PC-9 (cell line): ENCODE measurements around the gene KCTD21. TPM values are rescaled to one million over a fixed set of nuclear protein-coding genes. Genes with fewer than 3 reads are reported as not detected.
"Not testable (repeated sequence)": the region's sequence is repeated elsewhere in the genome, so short reads cannot be mapped to it uniquely, and the experiment has no call there.

Experiments
- BruUV-seq: library from RNA; stranded (reverse); fragments of 400-500 nt; replicated peaks from 2 replicates; lab custom pipeline; 2021; lab: Mats Ljungman, UMichigan
- CTCF ChIA-PET: fragments of 300-600 bp; sonication (Branson Sonifier 250); formaldehyde crosslinking; loops from one replicate; lab custom pipeline; 2022; ENCODE audit warnings: antibody characterized with exemption; lab: Charles Lee
- POLR2A ChIA-PET: fragments of 300-600 bp; sonication (Branson Sonifier 250); formaldehyde crosslinking; loops from one replicate; lab custom pipeline; 2022; ENCODE audit warnings: antibody characterized with exemption; ENCODE audit not compliant: unreplicated experiment; lab: Charles Lee
- DNase-seq, 2 experiments: peaks; one replicate each; pipeline versions ENCODE4 v3.0.0 to v3.0.0-alpha.2; 2015 to 2022; ENCODE audit warnings: mixed read lengths in 1 of 2
- H2AFZ ChIP-seq: fragments of 200-600 bp; sonication (generic); 2 replicates; pipeline ENCODE4 v1.8.1; 2017; ENCODE audit warnings: antibody characterized with exemption
- H3F3A ChIP-seq: fragments of 200-600 bp; sonication (generic); 2 replicates; pipeline ENCODE4 v1.8.1; 2017; ENCODE audit warnings: antibody characterized with exemption, mild to moderate bottlenecking, low read depth; ENCODE audit not compliant: insufficient read depth
- H3K27ac ChIP-seq: fragments of 200-600 bp; sonication (generic); 2 replicates; pipeline ENCODE4 v1.6.1; 2016; ENCODE audit warnings: mixed run types
- H3K27me3 ChIP-seq: fragments of 200-600 bp; sonication (generic); 2 replicates; pipeline ENCODE4 v1.6.1; 2016; ENCODE audit warnings: low read depth, mixed run types; ENCODE audit not compliant: insufficient read depth
- H3K36me3 ChIP-seq: fragments of 200-600 bp; sonication (generic); 2 replicates; pipeline ENCODE4 v1.6.1; 2016; ENCODE audit warnings: low read depth, mixed run types
- H3K4me1 ChIP-seq: fragments of 200-600 bp; sonication (generic); replicated peaks from 2 replicates; pipeline ENCODE4 v1.6.1; 2016; ENCODE audit warnings: mixed run types; ENCODE audit not compliant: insufficient read depth
- H3K4me2 ChIP-seq: fragments of 200-600 bp; sonication (generic); 2 replicates; pipeline ENCODE4 v1.6.1; 2017; ENCODE audit warnings: mixed run types
- H3K4me3 ChIP-seq: fragments of 200-600 bp; sonication (generic); 2 replicates; pipeline ENCODE4 v1.6.1; 2016; ENCODE audit warnings: mixed run types
- H3K79me2 ChIP-seq: fragments of 200-600 bp; sonication (generic); 2 replicates; pipeline ENCODE4 v1.6.1; 2017; ENCODE audit warnings: low read depth, mixed run types
- H3K9me2 ChIP-seq: fragments of 200-600 bp; sonication (generic); 2 replicates; pipeline ENCODE4 v1.8.1; 2017; ENCODE audit warnings: mild to moderate bottlenecking; ENCODE audit not compliant: insufficient read depth
- H3K9me3 ChIP-seq: fragments of 200-600 bp; sonication (generic); 2 replicates; pipeline ENCODE4 v1.8.1; 2016; ENCODE audit warnings: low read depth; ENCODE audit not compliant: insufficient read depth
- H4K20me1 ChIP-seq: fragments of 200-600 bp; sonication (generic); 2 replicates; pipeline ENCODE4 v1.8.1; 2017; ENCODE audit not compliant: insufficient read depth
- CTCF ChIP-seq: fragments of 200-600 bp; sonication (generic); conservative IDR thresholded peaks from 2 replicates; pipeline ENCODE4 v1.6.1; 2017; ENCODE audit warnings: mixed run types, antibody characterized with exemption, mild to moderate bottlenecking, moderate library complexity
- EZH2 ChIP-seq: fragments of 200-600 bp; sonication (generic); IDR thresholded peaks from 2 replicates; pipeline ENCODE4 v1.8.0; 2017; ENCODE audit warnings: antibody characterized with exemption, low read depth
- intact Hi-C: fragments of 100-400 bp; cut with micrococcal nuclease; formaldehyde crosslinking; loops from one replicate; pipeline ENCODE4 v1.10.0; 2022; ENCODE audit not compliant: unreplicated experiment
- total RNA-seq: library from RNA; stranded (reverse); gene quantifications from 2 replicates; pipeline ENCODE4 v1.2.3, GENCODE V29; 2021

Gene KCTD21
- total RNA-seq, 1 experiment from 2014 or later, result 16.5 TPM

DNA sequence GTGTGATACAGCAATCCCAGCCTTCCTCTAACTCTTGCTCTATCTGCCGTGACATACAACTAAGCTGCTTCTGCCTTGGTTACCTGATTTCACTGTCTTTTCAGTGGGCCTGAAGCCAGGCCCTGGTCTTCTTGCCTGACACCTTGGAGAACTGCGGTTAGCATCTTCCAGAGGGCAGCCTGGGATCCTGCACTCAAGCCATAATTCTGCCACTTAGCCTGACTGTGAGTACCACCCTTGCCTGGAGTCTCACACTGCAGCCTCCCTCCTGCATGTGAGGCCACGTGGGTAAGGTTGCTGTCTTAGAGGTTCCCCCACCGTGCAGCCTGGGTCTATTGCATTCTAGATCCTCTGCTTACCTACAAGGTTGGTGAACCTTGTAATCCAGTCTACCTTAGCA, 36.1 kb upstream of the KCTD21 start:
- H4K20me1 ChIP-seq, result no peaks in the 10 kb centered on the region
- no peaks in the 10 kb centered on the region for H3K9me3 ChIP-seq
- intact Hi-C loops, result no loop called here
- H3K9me2 ChIP-seq, result no peaks in the 10 kb centered on the region
- no peak overlapping the region for H3K4me3 ChIP-seq
- no peaks in the 10 kb centered on the region for H3K27me3 ChIP-seq
- no peak overlapping the region for H2AFZ ChIP-seq
- no peaks in the 10 kb centered on the region for H3K4me1 ChIP-seq
- no peak overlapping the region for H3K27ac ChIP-seq
- ChIA-PET POLR2A (no interaction called here), CTCF (no interaction called here)
- TF ChIP-seq EZH2, result no peak
- no peak for TF ChIP-seq CTCF
- H3K36me3 ChIP-seq, result 0 out of 2 replicates have a peak, but pooled peaks cover 4% of the 10 kb centered on the region
- H3K79me2 ChIP-seq, result no peaks in the 10 kb centered on the region
- DNase-seq, result no peak
- BruUV-seq, result no TSS peak
- no peak overlapping the region for H3K4me2 ChIP-seq
- no peaks in the 10 kb centered on the region for H3F3A ChIP-seq

GRCh38 chr11:78223320-78223954, 35.0 kb upstream of the KCTD21 start:
- Histone ChIP-seq H2AFZ (no peak overlapping the region), H3K9me3 (no peaks in the 10 kb centered on the region), H3K4me3 (no peak overlapping the region), H3K9me2 (no peaks in the 10 kb centered on the region), H3K4me2 (no peak overlapping the region), H4K20me1 (no peaks in the 10 kb centered on the region), H3F3A (no peaks in the 10 kb centered on the region), H3K27me3 (no peaks in the 10 kb centered on the region), H3K36me3 (0 out of 2 replicates have a peak, but pooled peaks cover 4% of the 10 kb centered on the region), H3K79me2 (no peaks in the 10 kb centered on the region), H3K4me1 (no peaks in the 10 kb centered on the region), H3K27ac (no peak overlapping the region)
- intact Hi-C loops, result no loop called here
- DNase-seq, result no peak
- CTCF ChIA-PET, result no interaction called here
- BruUV-seq, result no TSS peak
- TF ChIP-seq EZH2, result no peak
- no peak for TF ChIP-seq CTCF
- POLR2A ChIA-PET, result no interaction called here

DNA sequence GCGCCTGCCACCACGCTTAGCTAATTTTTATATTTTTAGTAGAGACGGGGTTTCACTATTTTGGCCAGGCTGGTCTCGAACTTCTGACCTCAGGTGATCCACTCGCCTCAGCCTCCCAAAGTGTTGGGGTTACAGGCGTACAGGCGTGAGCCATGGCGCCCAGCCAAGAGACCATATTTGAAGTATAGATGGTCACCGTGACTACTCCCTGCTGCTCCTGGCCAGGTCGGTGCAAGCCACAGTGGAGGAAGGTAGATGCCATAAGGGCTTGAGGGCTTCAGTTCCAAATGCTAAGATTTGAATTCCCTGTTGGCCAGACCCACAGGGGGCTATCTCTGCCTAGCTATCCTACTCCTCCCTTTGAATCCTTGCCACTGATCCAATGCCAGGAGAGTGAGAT, 34.3 kb upstream of the KCTD21 start:
- intact Hi-C loops, BruUV-seq: not testable (repeated sequence)

More for the DNA sequence above, 34.3 kb upstream of the KCTD21 start:
- H3K27me3 ChIP-seq, H3K9me3 ChIP-seq, H3K4me2 ChIP-seq, H3K27ac ChIP-seq, H3K36me3 ChIP-seq, CTCF ChIA-PET, H3K4me3 ChIP-seq, DNase-seq, H4K20me1 ChIP-seq, H3K4me1 ChIP-seq, H3K9me2 ChIP-seq, H3K79me2 ChIP-seq, POLR2A ChIA-PET, H2AFZ ChIP-seq, H3F3A ChIP-seq: not testable (repeated sequence)
